Right ventricle myocardium inferior (tissue), 1 donor: ENCODE measurements around the gene RSPH10B2. TPM values are rescaled to one million over a fixed set of nuclear protein-coding genes. Genes with fewer than 3 reads are reported as not detected.
"Not testable (repeated sequence)": the region's sequence is repeated elsewhere in the genome, so short reads cannot be mapped to it uniquely, and the experiment has no call there.

ENCODE experiments used
- ATAC-seq: fragments of 200-7000 bp; cut with Tn5 transposase; one replicate; pipeline ENCODE4 v1.9.1; 2020; ENCODE audit warnings: mild to moderate bottlenecking, moderate library complexity
- DNase-seq: peaks from one replicate; pipeline ENCODE4 v3.0.0; 2021; ENCODE audit errors: missing footprints
- intact Hi-C: fragments of 100-400 bp; cut with DNase I; formaldehyde crosslinking; loops from one replicate; pipeline ENCODE4 v1.11.0; 2022
- total RNA-seq: library from RNA; stranded (reverse); fragmentation: NEBNext Ultra II Directional; extraction: Animal tissue kit (Norgen Biotek cat#: 25700); gene quantifications from one replicate; pipeline ENCODE4 v1.2.1, GENCODE V29; 2021
- donor health status: DM: no; HTN: yes; CAD: no; lungs with severe emphysema.

The RSPH10B2 gene
- total RNA-seq, 1 donor from 2014 or later: not detected

- intact Hi-C loops, ATAC-seq, DNase-seq: not testable (repeated sequence)
These were observed 76.1 kb downstream of the RSPH10B2 start for GRCh38 chr7:6830026-6830425.

DNA sequence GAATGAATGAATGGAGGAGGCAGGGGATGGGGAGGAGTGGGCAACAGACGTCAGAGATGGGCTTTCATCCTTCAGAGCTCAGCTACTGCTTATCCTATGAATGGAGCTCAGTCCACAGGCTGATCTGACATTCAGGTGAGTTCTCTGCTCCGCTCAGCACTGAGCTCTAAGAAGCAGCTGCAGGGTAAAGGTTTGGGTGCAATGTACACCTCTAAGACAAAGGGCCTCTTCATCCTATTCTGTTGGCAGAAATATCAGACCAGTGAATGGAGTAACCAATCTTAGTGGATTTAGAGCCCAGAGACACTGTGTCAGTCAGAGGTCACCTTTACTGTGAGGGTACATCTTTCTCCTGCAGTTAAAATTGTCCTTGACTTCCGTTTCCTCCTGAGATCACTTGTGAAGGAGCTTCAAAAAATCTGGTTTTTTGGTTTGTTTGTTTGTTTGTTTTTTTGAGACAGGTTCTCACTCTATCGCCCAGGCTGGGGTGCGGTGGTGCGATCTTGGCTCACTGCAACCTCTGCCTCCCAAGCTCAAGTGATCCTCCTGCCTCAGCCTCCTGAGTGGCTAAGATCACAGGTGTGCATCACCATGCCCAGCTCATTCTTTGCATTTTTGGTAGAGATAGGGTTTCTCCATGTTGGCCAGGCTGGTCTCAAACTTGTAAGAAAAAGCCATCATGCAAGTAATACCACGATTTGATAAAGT is 77.3 kb downstream of the RSPH10B2 start:
- intact Hi-C loops: no loop called here
- ATAC-seq (no peak), DNase-seq (no peak)

DNA sequence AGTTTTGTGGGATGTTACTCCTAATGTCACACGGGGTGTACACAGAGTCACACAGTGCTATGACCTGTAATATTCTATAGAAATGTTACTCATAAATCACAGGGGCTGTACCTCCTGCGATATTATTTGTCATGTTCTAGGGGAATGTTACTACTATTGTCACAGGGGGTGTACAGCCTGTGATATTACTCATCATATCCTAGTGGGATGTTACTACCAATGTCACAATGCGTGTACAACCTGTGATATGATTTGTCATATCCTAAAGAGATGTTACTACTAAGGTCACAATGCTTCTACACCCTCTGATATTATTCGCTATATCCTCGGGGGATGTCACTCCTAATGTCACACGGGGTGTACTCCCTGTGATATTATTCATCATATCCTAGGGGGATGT is 79.7 kb downstream of the RSPH10B2 start:
- intact Hi-C loops: no loop called here
- ATAC-seq (no peak), DNase-seq (no peak)

- ATAC-seq, intact Hi-C loops, DNase-seq: not testable (repeated sequence)
These were observed 81.6 kb downstream of the RSPH10B2 start for GRCh38 chr7:6835521-6835920.

- intact Hi-C loops, ATAC-seq, DNase-seq: not testable (repeated sequence)
These were observed 83.2 kb downstream of the RSPH10B2 start for GRCh38 chr7:6837081-6837480.

- DNase-seq, intact Hi-C loops: not testable (repeated sequence)
These were observed 88.5 kb downstream of the RSPH10B2 start for GRCh38 chr7:6842278-6842921.

GRCh38 chr7:6843092-6843491 is 89.2 kb downstream of the RSPH10B2 start:
- DNase-seq, intact Hi-C loops, ATAC-seq: not testable (repeated sequence)

More at GRCh38 chr7:6842278-6842921, 88.5 kb downstream of the RSPH10B2 start:
- ATAC-seq: not testable (repeated sequence)

GRCh38 chr7:6843654-6844053 is 89.8 kb downstream of the RSPH10B2 start:
- intact Hi-C loops, ATAC-seq, DNase-seq: not testable (repeated sequence)

DNA sequence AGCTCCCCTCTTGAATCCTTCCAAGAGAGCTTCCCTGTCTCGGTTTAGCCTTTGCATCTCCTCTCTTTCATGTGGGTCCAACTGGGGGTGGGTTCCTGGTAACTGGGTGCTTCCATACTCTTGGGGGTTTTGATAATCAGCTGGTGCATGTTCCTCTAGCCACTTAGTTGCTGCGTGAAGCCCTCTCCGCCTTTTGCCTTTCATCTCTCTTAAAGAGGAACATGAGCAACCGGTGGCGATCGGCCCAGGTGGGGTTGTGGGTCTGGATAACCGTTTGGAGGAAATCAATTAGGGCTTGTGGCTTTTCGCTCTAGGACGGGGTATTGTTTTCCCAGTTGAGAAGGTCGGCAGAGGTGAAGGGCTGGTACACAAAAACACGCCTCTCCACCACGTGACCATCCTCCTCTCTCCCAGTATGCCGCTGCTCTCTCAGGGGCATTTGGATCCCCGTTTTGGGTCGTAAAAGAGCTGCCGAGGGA is 92.1 kb downstream of the RSPH10B2 start:
- ATAC-seq, DNase-seq, intact Hi-C loops: not testable (repeated sequence)

GRCh38 chr7:6847751-6848150 is 93.8 kb downstream of the RSPH10B2 start:
- ATAC-seq, intact Hi-C loops: not testable (repeated sequence)

More at GRCh38 chr7:6847751-6848150, 93.8 kb downstream of the RSPH10B2 start:
- DNase-seq: not testable (repeated sequence)

Other genes starting within 250 kb of the RSPH10B2 start
- gene GRID2IP, start 202.6 kb upstream of the RSPH10B2 start, total RNA-seq: not detected
- 39.3 TPM for gene ZDHHC4, start 176.6 kb upstream of the RSPH10B2 start, total RNA-seq
- 15.9 TPM for gene INTS15, start 164.1 kb upstream of the RSPH10B2 start, total RNA-seq
- gene ZNF853, start 138.5 kb upstream of the RSPH10B2 start, total RNA-seq: 10.3 TPM
- 16.5 TPM for gene ZNF316, start 116.8 kb upstream of the RSPH10B2 start, total RNA-seq
- gene ZNF12, start 47.2 kb upstream of the RSPH10B2 start, total RNA-seq: 13.2 TPM
- 33.5 TPM for gene CCZ1B, start 72.2 kb downstream of the RSPH10B2 start, total RNA-seq